ENCODE measurements around the gene HEATR1.
"Not testable (repeated sequence)": the region's sequence is repeated elsewhere in the genome, so short reads cannot be mapped to it uniquely, and the experiment has no call there.

HEATR1 gene

GRCh38 chr1:236604905-236605806 is 840 bp upstream of the HEATR1 start:
- Histone ChIP-seq H3K27me3 (ENCODE audit: insufficient read depth, low read depth, severe bottlenecking) (no peaks in the 10 kb centered on the region), H3K36me3 (peaks cover 25% of the 10 kb centered on the region), H3K4me3 (ENCODE audit: low read depth, low read length) (peak overlapping the region; percentile 74), H3K27ac (peak overlapping the region; percentile 91), H3K9me3 (ENCODE audit: severe bottlenecking) (no peaks in the 10 kb centered on the region)
- TF ChIP-seq CTCF (IDR thresholded peaks at IDR 0.05; ENCODE audit: low read depth, low read length) = no peak
- no peak for DNase-seq

GRCh38 chr1:236602171-236602570 is 2.1 kb downstream of the HEATR1 start:
- Histone ChIP-seq H3K27me3 (ENCODE audit: insufficient read depth, low read depth, severe bottlenecking) (no peaks in the 10 kb centered on the region), H3K27ac (no peak overlapping the region), H3K36me3 (peaks cover 50% of the 10 kb centered on the region), H3K9me3 (ENCODE audit: severe bottlenecking) (no peaks in the 10 kb centered on the region), H3K4me3 (ENCODE audit: low read depth, low read length) (no peak overlapping the region)
- no peak for DNase-seq
- no peak for TF ChIP-seq CTCF (IDR thresholded peaks at IDR 0.05; ENCODE audit: low read depth, low read length)

- no peaks in the 10 kb centered on the region for H3K9me3 ChIP-seq (ENCODE audit: severe bottlenecking)
- H3K36me3 ChIP-seq = peaks cover 71% of the 10 kb centered on the region
- no peak for TF ChIP-seq CTCF (IDR thresholded peaks at IDR 0.05; ENCODE audit: low read depth, low read length)
- DNase-seq = no peak
- no peaks in the 10 kb centered on the region for H3K27me3 ChIP-seq (ENCODE audit: insufficient read depth, low read depth, severe bottlenecking)
- H3K27ac ChIP-seq = no peak overlapping the region
- H3K4me3 ChIP-seq (ENCODE audit: low read depth, low read length) = no peak overlapping the region
Observed at GRCh38 chr1:236590553-236591150, 13.7 kb downstream of the HEATR1 start.

GRCh38 chr1:236589531-236589930 is 14.8 kb downstream of the HEATR1 start:
- no peak overlapping the region for H3K4me3 ChIP-seq (ENCODE audit: low read depth, low read length)
- H3K36me3 ChIP-seq = peaks cover 72% of the 10 kb centered on the region
- TF ChIP-seq CTCF (IDR thresholded peaks at IDR 0.05; ENCODE audit: low read depth, low read length) = no peak

GRCh38 chr1:236581528-236581927 is 22.8 kb downstream of the HEATR1 start:
- Histone ChIP-seq H3K36me3 (peaks cover 59% of the 10 kb centered on the region), H3K27ac (no peak overlapping the region), H3K9me3 (ENCODE audit: severe bottlenecking) (no peaks in the 10 kb centered on the region), H3K27me3 (ENCODE audit: insufficient read depth, low read depth, severe bottlenecking) (no peaks in the 10 kb centered on the region), H3K4me3 (ENCODE audit: low read depth, low read length) (no peak overlapping the region)
- no peak for TF ChIP-seq CTCF (IDR thresholded peaks at IDR 0.05; ENCODE audit: low read depth, low read length)
- no peak for DNase-seq

More at GRCh38 chr1:236589531-236589930, 14.8 kb downstream of the HEATR1 start:
- no peaks in the 10 kb centered on the region for H3K9me3 ChIP-seq (ENCODE audit: severe bottlenecking)
- H3K27ac ChIP-seq = no peak overlapping the region
- H3K27me3 ChIP-seq (ENCODE audit: insufficient read depth, low read depth, severe bottlenecking) = no peaks in the 10 kb centered on the region
- no peak for DNase-seq

GRCh38 chr1:236580404-236580803 is 23.9 kb downstream of the HEATR1 start:
- not testable (repeated sequence) for H3K27me3 ChIP-seq (ENCODE audit: insufficient read depth, low read depth, severe bottlenecking); H3K4me3 ChIP-seq (ENCODE audit: low read depth, low read length); H3K9me3 ChIP-seq (ENCODE audit: severe bottlenecking); DNase-seq; H3K27ac ChIP-seq
- peaks cover 59% of the 10 kb centered on the region for H3K36me3 ChIP-seq

Measured in WERI-Rb-1 (cell line).